ENCODE data around the gene LARGE2.

The LARGE2 gene

DNA sequence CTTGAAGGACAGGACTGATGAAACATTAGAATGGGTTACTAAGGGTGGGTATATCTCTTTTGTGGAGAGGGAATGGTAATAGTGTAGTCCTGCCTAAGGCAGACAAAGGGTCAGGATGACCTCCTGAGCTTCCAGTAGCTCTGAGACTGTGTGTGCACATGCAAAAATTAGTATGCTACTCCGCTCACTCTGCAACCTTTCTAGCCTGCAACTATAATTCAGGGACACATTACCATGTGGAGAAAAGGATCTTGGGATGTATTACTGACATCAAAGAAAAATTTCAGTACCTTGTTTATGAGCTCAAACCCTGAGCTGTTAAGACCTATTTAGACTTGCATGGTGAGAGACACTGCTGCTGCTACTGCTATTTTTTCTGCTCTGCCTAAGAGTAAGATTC, 25.4 kb downstream of the LARGE2 start:
- H3K27ac ChIP-seq = no peak overlapping the region
- no peak for DNase-seq (ENCODE audit: low read depth, low spot score)

GRCh38 chr11:45948356-45948755, 25.9 kb downstream of the LARGE2 start:
- no peak overlapping the region for H3K27ac ChIP-seq
- DNase-seq (ENCODE audit: low read depth, low spot score) = no peak

GRCh38 chr11:45949992-45950407, 27.5 kb downstream of the LARGE2 start:
- DNase-seq (ENCODE audit: low read depth, low spot score) = no peak

DNA sequence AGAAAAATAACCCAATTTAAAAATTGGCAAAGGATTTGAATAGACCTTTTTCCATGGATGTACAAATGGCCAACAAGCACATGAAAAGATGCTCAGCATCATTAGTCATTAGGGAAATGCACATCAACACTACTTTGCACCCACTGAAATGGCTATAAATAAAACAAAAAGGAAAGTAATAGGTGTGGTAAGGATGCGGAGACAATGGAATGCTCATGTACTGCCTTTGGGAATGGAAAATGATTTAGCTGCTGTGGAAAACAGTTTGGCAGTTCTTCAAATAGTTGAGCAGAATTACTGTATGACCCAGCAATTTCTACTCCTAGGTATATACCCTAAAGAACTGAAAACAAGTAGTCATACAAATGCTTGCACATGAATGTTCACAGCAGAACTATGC, 37.4 kb downstream of the LARGE2 start:
- no peak overlapping the region for H3K27ac ChIP-seq

More at GRCh38 chr11:45949992-45950407, 27.5 kb downstream of the LARGE2 start:
- H3K27ac ChIP-seq = no peak overlapping the region

GRCh38 chr11:45960387-45961095, 38.1 kb downstream of the LARGE2 start:
- no peak for DNase-seq (ENCODE audit: low read depth, low spot score)
- no peak overlapping the region for H3K27ac ChIP-seq

More for the DNA sequence above, 37.4 kb downstream of the LARGE2 start:
- DNase-seq (ENCODE audit: low read depth, low spot score) = no peak

DNA sequence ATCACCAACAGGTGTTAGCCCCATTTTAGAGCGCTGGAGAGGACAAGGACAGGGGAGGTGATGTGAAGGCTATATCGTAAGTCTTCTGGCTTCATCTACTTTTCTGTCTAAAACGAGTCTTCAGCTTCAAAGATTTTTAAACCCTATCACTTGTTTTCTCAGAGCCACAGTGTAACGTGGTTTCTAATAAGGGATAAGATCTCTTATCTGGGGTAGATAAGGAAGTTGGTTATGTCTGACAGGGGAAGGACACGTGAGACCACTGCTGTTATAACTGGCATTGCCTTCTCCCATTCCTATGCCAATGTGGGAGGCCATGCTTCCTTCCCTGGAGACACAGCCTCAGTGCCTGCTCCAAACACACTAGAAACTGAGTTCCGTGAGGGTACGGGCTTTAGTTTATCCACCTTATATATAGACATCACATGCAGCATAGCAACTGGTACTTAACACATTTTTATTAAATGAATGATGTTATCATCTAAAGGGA, 39.3 kb downstream of the LARGE2 start:
- no peak for DNase-seq (ENCODE audit: low read depth, low spot score)
- H3K27ac ChIP-seq = no peak overlapping the region

DNA sequence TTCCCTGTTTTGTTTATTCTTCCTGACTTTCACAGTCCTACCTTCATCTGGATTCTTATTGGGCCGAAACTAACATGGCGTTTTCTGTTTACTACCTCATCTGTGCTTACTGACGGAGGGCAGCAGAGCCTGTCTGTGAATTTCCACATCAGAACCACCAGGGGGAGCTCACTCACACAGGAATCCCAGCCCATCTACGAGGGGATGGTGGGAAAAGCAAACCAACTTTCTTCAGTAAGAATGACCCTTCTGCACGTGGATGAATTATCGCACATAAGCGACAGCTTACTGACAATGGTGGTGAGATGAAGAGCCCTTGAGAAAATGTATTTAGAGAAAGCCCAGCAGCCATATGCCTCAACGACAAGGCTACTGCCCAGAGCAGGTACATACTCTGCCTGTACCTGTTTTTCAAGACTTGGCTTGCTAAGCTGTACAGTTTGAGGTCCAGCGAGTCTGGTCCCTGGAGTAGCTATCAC, 42.5 kb downstream of the LARGE2 start:
- no peak overlapping the region for H3K27ac ChIP-seq
- DNase-seq (ENCODE audit: low read depth, low spot score) = no peak

DNA sequence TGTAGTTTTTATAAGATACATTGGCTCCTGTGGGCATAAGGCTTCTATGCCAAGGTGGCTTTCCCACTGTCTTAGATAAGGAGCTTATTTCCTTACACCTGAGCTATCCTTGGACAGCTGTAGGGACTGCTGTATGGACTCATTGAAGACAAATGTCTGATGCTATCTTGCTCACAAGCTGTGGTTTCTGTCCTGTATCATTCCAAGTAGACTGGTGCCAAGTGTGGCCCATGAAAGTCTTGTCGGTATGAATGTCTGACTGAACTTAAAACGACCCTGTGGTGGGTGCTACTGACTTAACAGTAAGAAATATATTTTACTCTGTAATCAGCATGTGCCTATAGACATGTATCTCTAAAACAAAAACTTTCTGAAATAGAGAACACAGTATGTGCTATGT, 45.0 kb downstream of the LARGE2 start:
- no peak overlapping the region for H3K27ac ChIP-seq
- no peak for DNase-seq (ENCODE audit: low read depth, low spot score)

DNA sequence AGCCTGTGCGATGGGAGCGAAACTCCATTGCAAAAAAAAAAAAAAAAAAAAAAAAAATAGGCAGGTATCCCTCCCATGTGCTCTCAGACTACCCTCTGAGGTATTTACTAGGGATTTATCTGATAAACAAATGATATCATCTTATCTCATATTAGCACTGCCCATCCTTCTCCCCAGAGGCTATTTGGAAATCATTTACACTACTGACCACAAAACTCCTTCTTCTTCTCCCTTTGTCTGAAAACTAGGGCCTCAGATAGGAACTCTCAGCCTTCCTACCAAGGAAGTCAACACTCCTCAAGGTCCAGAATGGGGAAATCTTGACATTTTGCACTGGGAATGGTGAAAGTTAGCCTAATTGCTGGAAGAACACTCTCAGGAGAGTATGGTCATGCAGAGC, 46.4 kb downstream of the LARGE2 start:
- H3K27ac ChIP-seq = no peak overlapping the region
- no peak for DNase-seq (ENCODE audit: low read depth, low spot score)

DNA sequence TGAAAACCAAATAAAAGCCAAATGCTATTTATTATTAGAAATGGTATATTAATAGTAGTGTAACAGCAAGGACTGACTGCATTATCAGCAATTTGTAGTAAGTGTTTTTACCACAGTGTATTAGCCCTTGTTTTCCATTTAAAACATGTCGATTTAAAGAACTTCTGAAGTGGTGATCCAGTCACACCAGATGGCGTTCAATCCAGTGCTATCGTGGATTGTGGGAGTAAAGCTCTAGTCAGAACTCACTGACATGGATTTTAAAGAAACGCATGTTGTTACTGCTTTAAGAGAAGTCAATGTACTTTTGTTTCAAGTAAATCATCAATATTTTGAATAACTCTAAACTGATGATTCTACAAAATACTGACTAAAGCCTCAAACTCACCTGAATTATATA, 51.1 kb downstream of the LARGE2 start:
- H3K27ac ChIP-seq = no peak overlapping the region
- no peak for DNase-seq (ENCODE audit: low read depth, low spot score)

GRCh38 chr11:45974806-45975205, 52.4 kb downstream of the LARGE2 start:
- DNase-seq (ENCODE audit: low read depth, low spot score) = no peak

More at GRCh38 chr11:45974806-45975205, 52.4 kb downstream of the LARGE2 start:
- H3K27ac ChIP-seq = no peak overlapping the region

All from epithelial cell of prostate (primary cell).